ENCODE measurements around the gene NDUFAF5. TPM values are rescaled to one million over a fixed set of nuclear protein-coding genes. Genes with fewer than 3 reads are reported as not detected.

NDUFAF5 gene
- polyA plus RNA-seq, 1 experiment: 6.3 TPM

DNA sequence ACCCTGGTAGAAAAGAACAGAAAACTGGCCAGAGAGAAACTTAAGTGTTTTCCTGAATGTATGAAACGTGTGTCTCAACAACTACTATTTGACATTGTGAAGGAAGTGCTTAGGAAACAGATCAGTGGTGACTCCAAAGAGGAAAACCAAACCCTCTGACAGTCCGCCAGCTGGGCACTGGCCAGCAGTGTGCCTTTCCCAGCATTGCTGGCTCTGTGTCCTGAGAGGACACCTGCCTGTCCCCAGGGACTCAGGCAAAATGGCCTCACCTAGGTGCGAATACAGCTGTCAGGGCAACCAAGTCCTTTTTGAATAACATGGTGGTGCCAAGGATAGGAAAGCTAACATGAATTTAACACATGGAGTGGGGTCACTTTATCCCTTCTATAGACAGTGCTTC lies 72.5 kb downstream of the NDUFAF5 start:
- POLR2A ChIA-PET: no interaction called here
- H3K36me3 ChIP-seq (ENCODE audit: control insufficient read depth, insufficient read depth, low read length): no peaks in the 10 kb centered on the region
- no peaks in the 10 kb centered on the region for H3K27me3 ChIP-seq (ENCODE audit: control insufficient read depth, insufficient read depth, low read length)
- TF ChIP-seq, protein P1, sequence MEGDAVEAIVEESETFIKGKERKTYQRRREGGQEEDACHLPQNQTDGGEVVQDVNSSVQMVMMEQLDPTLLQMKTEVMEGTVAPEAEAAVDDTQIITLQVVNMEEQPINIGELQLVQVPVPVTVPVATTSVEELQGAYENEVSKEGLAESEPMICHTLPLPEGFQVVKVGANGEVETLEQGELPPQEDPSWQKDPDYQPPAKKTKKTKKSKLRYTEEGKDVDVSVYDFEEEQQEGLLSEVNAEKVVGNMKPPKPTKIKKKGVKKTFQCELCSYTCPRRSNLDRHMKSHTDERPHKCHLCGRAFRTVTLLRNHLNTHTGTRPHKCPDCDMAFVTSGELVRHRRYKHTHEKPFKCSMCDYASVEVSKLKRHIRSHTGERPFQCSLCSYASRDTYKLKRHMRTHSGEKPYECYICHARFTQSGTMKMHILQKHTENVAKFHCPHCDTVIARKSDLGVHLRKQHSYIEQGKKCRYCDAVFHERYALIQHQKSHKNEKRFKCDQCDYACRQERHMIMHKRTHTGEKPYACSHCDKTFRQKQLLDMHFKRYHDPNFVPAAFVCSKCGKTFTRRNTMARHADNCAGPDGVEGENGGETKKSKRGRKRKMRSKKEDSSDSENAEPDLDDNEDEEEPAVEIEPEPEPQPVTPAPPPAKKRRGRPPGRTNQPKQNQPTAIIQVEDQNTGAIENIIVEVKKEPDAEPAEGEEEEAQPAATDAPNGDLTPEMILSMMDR (IDR thresholded peaks at IDR 0.05; ENCODE audit: insufficient read depth, low read depth, low read length): no peak
- CTCF ChIA-PET: interaction anchor here (0.6 to 1.2 kb wide), 3 partner anchors 17 to 50 kb away, joined by 3 to 4 read pairs (median 3); no protein-coding TSS in a partner anchor
- no peak for DNase-seq (ENCODE audit: low read depth)
- H3K4me3 ChIP-seq (ENCODE audit: low read depth, low read length): no peak overlapping the region

GRCh38 chr20:13857961-13858360 lies 73.1 kb downstream of the NDUFAF5 start:
- CTCF ChIA-PET: interaction anchor here (0.6 to 0.9 kb wide), 2 partner anchors 38 to 49 kb away, joined by 3 to 4 read pairs; no protein-coding TSS in a partner anchor
- Histone ChIP-seq H3K4me3 (ENCODE audit: low read depth, low read length) (no peak overlapping the region), H3K27me3 (ENCODE audit: control insufficient read depth, insufficient read depth, low read length) (no peaks in the 10 kb centered on the region), H3K36me3 (ENCODE audit: control insufficient read depth, insufficient read depth, low read length) (no peaks in the 10 kb centered on the region)
- TF ChIP-seq, protein P1 (IDR thresholded peaks at IDR 0.05; ENCODE audit: insufficient read depth, low read depth, low read length): no peak
- no peak for DNase-seq (ENCODE audit: low read depth)
- POLR2A ChIA-PET: no interaction called here

- DNase-seq (ENCODE audit: low read depth): no peak
- Histone ChIP-seq H3K4me3 (ENCODE audit: low read depth, low read length) (no peak overlapping the region), H3K36me3 (ENCODE audit: control insufficient read depth, insufficient read depth, low read length) (no peaks in the 10 kb centered on the region), H3K27me3 (ENCODE audit: control insufficient read depth, insufficient read depth, low read length) (no peaks in the 10 kb centered on the region)
- ChIA-PET CTCF (interaction anchor here (0.8 to 0.9 kb wide), 2 partner anchors 38 kb away, joined by 3 to 4 read pairs; no protein-coding TSS in a partner anchor), POLR2A (no interaction called here)
- TF ChIP-seq, protein P1 (IDR thresholded peaks at IDR 0.05; ENCODE audit: insufficient read depth, low read depth, low read length): no peak
Observed at GRCh38 chr20:13858439-13858838, 73.6 kb downstream of the NDUFAF5 start.

GRCh38 chr20:13858871-13859270 lies 74.0 kb downstream of the NDUFAF5 start:
- no peak for DNase-seq (ENCODE audit: low read depth)
- Histone ChIP-seq H3K36me3 (ENCODE audit: control insufficient read depth, insufficient read depth, low read length) (no peaks in the 10 kb centered on the region), H3K4me3 (ENCODE audit: low read depth, low read length) (no peak overlapping the region), H3K27me3 (ENCODE audit: control insufficient read depth, insufficient read depth, low read length) (no peaks in the 10 kb centered on the region)
- POLR2A ChIA-PET: no interaction called here
- TF ChIP-seq, protein P1 (IDR thresholded peaks at IDR 0.05; ENCODE audit: insufficient read depth, low read depth, low read length): no peak
- CTCF ChIA-PET: interaction anchor here (0.8 kb wide), 1 partner anchor 37 kb away, joined by 3 read pairs; no protein-coding TSS in a partner anchor

GRCh38 chr20:13862245-13862644 lies 77.4 kb downstream of the NDUFAF5 start:
- POLR2A ChIA-PET: interaction anchor here (0.6 kb wide), 1 partner anchor 17 kb away, joined by 3 read pairs; no protein-coding TSS in a partner anchor
- CTCF ChIA-PET: interaction anchor here (1.1 to 1.4 kb wide), 4 partner anchors 8 to 111 kb away, joined by 3 to 5 read pairs (median 3); no protein-coding TSS in a partner anchor
- H3K27me3 ChIP-seq (ENCODE audit: control insufficient read depth, insufficient read depth, low read length): no peaks in the 10 kb centered on the region
- H3K4me3 ChIP-seq (ENCODE audit: low read depth, low read length): no peak overlapping the region
- H3K36me3 ChIP-seq (ENCODE audit: control insufficient read depth, insufficient read depth, low read length): no peaks in the 10 kb centered on the region
- no peak for DNase-seq (ENCODE audit: low read depth)
- TF ChIP-seq, protein P1 (IDR thresholded peaks at IDR 0.05; ENCODE audit: insufficient read depth, low read depth, low read length): no peak

Measured in BJ (cell line).